HepG2 (cell line): ENCODE data around the gene NEURL2. TPM values are rescaled to one million over a fixed set of nuclear protein-coding genes. Genes with fewer than 3 reads are reported as not detected.

Experiments
- AGO1 ChIP-seq: fragments of 200-400 bp; formaldehyde crosslinking; IDR thresholded peaks from 2 replicates; pipeline ENCODE4 v1.6.1; 2017; ENCODE audit warnings: mild to moderate bottlenecking, low read depth, low read length, moderate library complexity; ENCODE audit not compliant: poor library complexity, severe bottlenecking
- CAMTA2 ChIP-seq: sonication (generic); formaldehyde crosslinking; IDR thresholded peaks from 2 replicates; pipeline ENCODE4 v1.4.0; 2020; ENCODE audit warnings: mild to moderate bottlenecking, missing genetic modification reagents, borderline replicate concordance
- DMAP1 ChIP-seq: IDR thresholded peaks from 2 replicates; pipeline ENCODE4 v1.6.1; 2016
- DNMT3B ChIP-seq: conservative IDR thresholded peaks from 2 replicates; pipeline ENCODE4 v1.6.1; 2016; ENCODE audit warnings: missing biosample characterization, control low read depth
- DR1 ChIP-seq: sonication (generic); formaldehyde crosslinking; IDR thresholded peaks from 2 replicates; pipeline ENCODE4 v1.8.0; 2021; ENCODE audit warnings: mild to moderate bottlenecking, missing genetic modification reagents, inconsistent platforms
- HOMEZ ChIP-seq: IDR thresholded peaks from 2 replicates; pipeline ENCODE4 v1.6.1; 2016; ENCODE audit warnings: low read depth
- KLF6 ChIP-seq: IDR thresholded peaks from 2 replicates; pipeline ENCODE4 v1.8.0; 2016; ENCODE audit warnings: missing biosample characterization, missing genetic modification reagents
- MYC ChIP-seq: sonication (generic); formaldehyde crosslinking; IDR thresholded peaks from 2 replicates; pipeline ENCODE4 v1.9.0; 2021; ENCODE audit warnings: missing genetic modification reagents, borderline replicate concordance
- NFIB ChIP-seq: sonication (generic); formaldehyde crosslinking; IDR thresholded peaks from 2 replicates; pipeline ENCODE4 v1.9.0; 2021; ENCODE audit warnings: missing genetic modification reagents, mild to moderate bottlenecking, borderline replicate concordance
- RBFOX2 ChIP-seq: fragments of 200-400 bp; formaldehyde crosslinking; IDR thresholded peaks from 2 replicates; pipeline ENCODE4 v1.6.1; 2017; ENCODE audit warnings: low read depth, mild to moderate bottlenecking, low read length
- RFX3 ChIP-seq: IDR thresholded peaks from 2 replicates; pipeline ENCODE4 v1.6.1; 2016; ENCODE audit warnings: missing biosample characterization, missing genetic modification reagents
- SKIL ChIP-seq: sonication (generic); formaldehyde crosslinking; IDR thresholded peaks from 2 replicates; pipeline ENCODE4 v1.8.0; 2022; ENCODE audit warnings: missing genetic modification reagents, mild to moderate bottlenecking, moderate library complexity, borderline replicate concordance
- TFE3 ChIP-seq: IDR thresholded peaks from 2 replicates; pipeline ENCODE4 v1.6.1; 2016
- ZBTB33 ChIP-seq: sonication (generic); formaldehyde crosslinking; IDR thresholded peaks from 2 replicates; pipeline ENCODE4 v1.4.0; 2020; ENCODE audit warnings: missing genetic modification reagents
- ZFX ChIP-seq: sonication (generic); formaldehyde crosslinking; IDR thresholded peaks from 2 replicates; pipeline ENCODE4 v1.4.0; 2020; ENCODE audit warnings: mild to moderate bottlenecking, low read depth, missing genetic modification reagents, moderate library complexity
- ZGPAT ChIP-seq: IDR thresholded peaks from 2 replicates; pipeline ENCODE4 v1.6.1; 2016; ENCODE audit warnings: mild to moderate bottlenecking
- ZNF333 ChIP-seq: sonication (generic); formaldehyde crosslinking; IDR thresholded peaks from 2 replicates; pipeline ENCODE4 v1.4.0; 2020; ENCODE audit warnings: mild to moderate bottlenecking, missing genetic modification reagents, borderline replicate concordance
- ZNF788 ChIP-seq: sonication (generic); formaldehyde crosslinking; IDR thresholded peaks from 2 replicates; pipeline ENCODE4 v1.5.0; 2020; ENCODE audit warnings: mild to moderate bottlenecking, missing genetic modification reagents, borderline replicate concordance
- ZSCAN29 ChIP-seq: sonication (generic); formaldehyde crosslinking; conservative IDR thresholded peaks from 2 replicates; pipeline ENCODE4 v1.4.0; 2020; ENCODE audit warnings: mild to moderate bottlenecking, missing genetic modification reagents
- ZSCAN31 ChIP-seq: sonication (generic); formaldehyde crosslinking; IDR thresholded peaks from 2 replicates; pipeline ENCODE4 v1.5.0; 2020; ENCODE audit warnings: low read depth, mild to moderate bottlenecking, missing genetic modification reagents
- polyA plus RNA-seq, 8 experiments: library from polyadenylated mRNA; depleted of rRNA in 3 of 8; stranded (reverse) in 7 of 8; unstranded in 1 of 8; fragments of >200 nt; fragmentation: Illumina TruSeq in 4 of 8; extraction: Trizol in 4 of 8; gene quantifications; 2 replicates each; pipeline versions ENCODE4 v1.2.1 to v1.2.3, GENCODE V29; 2011 to 2016; ENCODE audit warnings: low read depth in 4 of 8, missing spikeins in 1 of 8, mixed read lengths in 1 of 8; ENCODE audit not compliant: insufficient read depth in 1 of 8
- total RNA-seq, 5 experiments: library from RNA; depleted of rRNA; stranded (reverse); fragments of >200 nt; fragmentation: Illumina TruSeq; extraction: Trizol; gene quantifications; 2 replicates each; pipeline ENCODE4 v1.2.3, GENCODE V29; 2016; ENCODE audit warnings: low read depth in 1 of 5

NEURL2 gene
- total and polyA plus RNA-seq, 2 of the 13 experiments (the other 11 are each of a cell fraction or from before 2014, with no cell fraction given) = 7.2 to 9.7 TPM

- TF ChIP-seq DMAP1 (CRISPR knock-in tag) = 0 out of 2 replicates have a peak, but pooled peaks have one; percentile 16
- TF ChIP-seq CAMTA2 = 0 out of 2 replicates have a peak, but pooled peaks have one; percentile 78
- TF ChIP-seq ZSCAN29 (CRISPR knock-in tag) = peak; percentile 71; the same call in 1 of the 2 replicates
- TF ChIP-seq DR1 = peak; percentile 75; the same call in 1 of the 2 replicates
- TF ChIP-seq DNMT3B (CRISPR knock-in tag) = no peak
- TF ChIP-seq ZNF788 (CRISPR knock-in tag) = peak; percentile 46; the same call in 1 of the 2 replicates
- peak; percentile 63 for TF ChIP-seq ZBTB33 (CRISPR knock-in tag)
- TF ChIP-seq RBFOX2 = peak; percentile 60
- TF ChIP-seq ZNF333 (CRISPR knock-in tag) = peak; percentile 62; the same call in 1 of the 2 replicates
- no peak for TF ChIP-seq KLF6 (CRISPR knock-in tag)
- peak; percentile 70; the same call in 1 of the 2 replicates for TF ChIP-seq ZSCAN31
- TF ChIP-seq NFIB (CRISPR knock-in tag) = no peak
- TF ChIP-seq RFX3 (CRISPR knock-in tag) = peak; percentile 85
- TF ChIP-seq SKIL (CRISPR knock-in tag) = 0 out of 2 replicates have a peak, but pooled peaks have one; percentile 30
- no peak for TF ChIP-seq HOMEZ (CRISPR knock-in tag)
- no peak for TF ChIP-seq ZGPAT (CRISPR knock-in tag)
- TF ChIP-seq TFE3 (CRISPR knock-in tag) = peak; percentile 15; the same call in 1 of the 2 replicates
- TF ChIP-seq MYC = peak; percentile 76; the same call in 1 of the 2 replicates
- TF ChIP-seq AGO1 = peak; percentile 77
- TF ChIP-seq ZFX (CRISPR knock-in tag) = peak; percentile 75
These were observed 20.7 kb upstream of the NEURL2 start, which contains the start of gene PLTP (continued) for GRCh38 chr20:45911486-45912343.
